GM12864 (cell line): Measurements from ENCODE around the gene NFRKB.

Experiments used
- DNase-seq: peaks from one replicate; pipeline ENCODE4 v3.0.0-alpha.2; 2011; ENCODE audit warnings: low read depth
- H3K4me3 ChIP-seq: 2 replicates; pipeline ENCODE4 v1.5.1; 2011; ENCODE audit warnings: mild to moderate bottlenecking, low read depth, low read length, control low read depth
- CTCF ChIP-seq: IDR thresholded peaks from 2 replicates; pipeline ENCODE4 v1.5.1; 2011; ENCODE audit warnings: low read depth, mild to moderate bottlenecking, moderate library complexity, low read length, control low read depth, inconsistent platforms; ENCODE audit errors: missing control alignments

The NFRKB gene

GRCh38 chr11:129935723-129936122 is 40.3 kb upstream of the NFRKB start:
- H3K4me3 ChIP-seq = no peak overlapping the region
- TF ChIP-seq CTCF = no peak
- no peak for DNase-seq

- no peak for TF ChIP-seq CTCF
- H3K4me3 ChIP-seq = no peak overlapping the region
- DNase-seq = no peak
Measured at GRCh38 chr11:129933891-129934290, 38.5 kb upstream of the NFRKB start.

- no peak for DNase-seq
- no peak overlapping the region for H3K4me3 ChIP-seq
- no peak for TF ChIP-seq CTCF
Measured at GRCh38 chr11:129933262-129933661, 37.9 kb upstream of the NFRKB start.

DNA sequence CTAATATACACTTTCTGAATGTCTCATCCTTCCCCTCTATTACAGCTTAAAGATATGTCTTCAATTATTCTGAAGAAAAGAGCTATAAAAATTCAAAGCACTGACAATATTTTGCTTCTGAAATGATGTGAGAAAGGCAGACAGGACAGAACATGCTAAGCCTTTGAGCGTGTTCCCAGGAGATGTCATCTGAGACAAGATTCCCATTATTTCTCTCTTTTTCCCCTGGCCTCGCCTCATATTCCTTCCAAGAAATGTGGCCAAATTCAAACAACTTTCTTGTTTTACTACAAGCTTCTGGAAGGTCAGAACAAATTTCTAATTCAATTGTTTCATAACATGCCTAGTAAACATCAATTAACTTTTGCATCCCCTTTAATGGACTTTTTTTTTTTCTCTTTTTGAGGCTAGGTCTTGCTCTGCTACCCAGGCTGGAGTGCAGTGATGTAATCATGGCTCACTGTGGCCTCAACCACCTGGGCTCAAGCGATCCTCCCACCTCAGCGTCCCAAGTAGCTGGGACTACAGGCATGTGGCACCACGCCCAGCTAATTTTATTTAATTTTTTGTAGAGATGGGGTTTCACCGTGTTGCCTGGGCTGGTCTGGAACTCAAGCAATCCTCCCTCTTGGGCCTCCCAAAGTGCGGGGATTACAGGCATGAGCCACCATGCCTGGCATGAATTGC is 37.1 kb upstream of the NFRKB start:
- TF ChIP-seq CTCF = no peak
- H3K4me3 ChIP-seq = no peak overlapping the region
- DNase-seq = no peak

DNA sequence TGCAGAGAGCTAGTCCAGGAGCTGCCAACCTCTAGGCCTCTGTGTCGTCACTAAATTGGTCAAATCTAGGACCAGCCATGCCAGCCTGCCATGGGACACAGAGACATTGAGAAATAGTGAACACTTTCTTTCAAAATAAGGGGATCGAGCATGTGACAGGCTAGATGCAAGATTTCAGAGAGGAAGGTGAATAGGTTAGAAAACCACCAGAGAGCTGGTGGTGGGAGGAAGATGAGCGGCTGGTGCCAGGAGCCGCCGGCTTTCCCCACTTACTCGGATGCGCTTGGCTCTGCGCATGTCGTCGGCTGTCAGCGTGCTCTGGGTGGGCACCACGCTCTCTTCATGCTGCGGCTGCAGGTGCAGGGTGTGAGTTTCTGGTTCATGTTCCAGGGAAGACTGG is 35.4 kb upstream of the NFRKB start:
- DNase-seq = no peak
- H3K4me3 ChIP-seq = no peak overlapping the region
- no peak for TF ChIP-seq CTCF

GRCh38 chr11:129930296-129930695 is 34.9 kb upstream of the NFRKB start:
- no peak for TF ChIP-seq CTCF
- H3K4me3 ChIP-seq = no peak overlapping the region
- DNase-seq = no peak

GRCh38 chr11:129929721-129930120 is 34.3 kb upstream of the NFRKB start:
- no peak for DNase-seq
- TF ChIP-seq CTCF = no peak
- no peak overlapping the region for H3K4me3 ChIP-seq
